GM04504 (cell line): ENCODE measurements around the gene SGCA.

Experiments
- DNase-seq: peaks from one replicate; pipeline ENCODE4 v3.0.0-alpha.2; 2012; ENCODE audit warnings: low read depth

Gene SGCA

GRCh38 chr17:50134206-50135110 is 31.3 kb upstream of the SGCA start:
- DNase-seq: no peak

GRCh38 chr17:50135316-50136095 is 30.3 kb upstream of the SGCA start:
- no peak for DNase-seq

- DNase-seq: no peak
These were observed 29.6 kb upstream of the SGCA start for GRCh38 chr17:50136096-50136687.

- no peak for DNase-seq
These were observed 28.8 kb upstream of the SGCA start for GRCh38 chr17:50137042-50137441.

GRCh38 chr17:50139185-50139783 is 26.5 kb upstream of the SGCA start:
- DNase-seq: no peak

- no peak for DNase-seq
These were observed 25.6 kb upstream of the SGCA start for GRCh38 chr17:50139950-50140885.

GRCh38 chr17:50141026-50141744 is 24.6 kb upstream of the SGCA start:
- no peak for DNase-seq

GRCh38 chr17:50141745-50142110 is 24.1 kb upstream of the SGCA start:
- DNase-seq: no peak

- DNase-seq: no peak
These were observed 22.2 kb upstream of the SGCA start for GRCh38 chr17:50143461-50144176.

GRCh38 chr17:50144355-50144754 is 21.4 kb upstream of the SGCA start:
- DNase-seq: no peak

- DNase-seq: no peak
These were observed 20.8 kb upstream of the SGCA start for GRCh38 chr17:50144845-50145531.

GRCh38 chr17:50145532-50146229 is 20.1 kb upstream of the SGCA start:
- no peak for DNase-seq

- DNase-seq: no peak
These were observed 19.4 kb upstream of the SGCA start for GRCh38 chr17:50146230-50146926.

- DNase-seq: no peak
These were observed 18.7 kb upstream of the SGCA start for GRCh38 chr17:50146927-50147665.

GRCh38 chr17:50147841-50148225 is 18.0 kb upstream of the SGCA start:
- DNase-seq: no peak

- DNase-seq: no peak
These were observed 17.3 kb upstream of the SGCA start for GRCh38 chr17:50148226-50149090.

- DNase-seq: no peak
These were observed 16.8 kb upstream of the SGCA start for GRCh38 chr17:50149091-50149416.
